Panc1 (cell line): Measurements from ENCODE around the gene BCAS3. TPM values are rescaled to one million over a fixed set of nuclear protein-coding genes. Genes with fewer than 3 reads are reported as not detected.
A peak's percentile ranks its signal among the peaks of the same experiment; 100 is the strongest.

ENCODE experiments used
- ATAC-seq: fragments of 200-7000 bp; cut with Tn5 transposase; 2 replicates; pipeline ENCODE4 v1.9.1; 2020; ENCODE audit warnings: mild to moderate bottlenecking, moderate library complexity
- BruUV-seq: library from RNA; stranded (reverse); fragments of 400-500 nt; replicated peaks from 2 replicates; lab custom pipeline; 2021; lab: Mats Ljungman, UMichigan
- CTCF ChIA-PET: fragments of 300-600 bp; sonication (Branson Sonifier 250); formaldehyde crosslinking; loops from one replicate; lab custom pipeline; 2022; ENCODE audit warnings: antibody characterized with exemption; lab: Charles Lee
- POLR2A ChIA-PET: fragments of 300-600 bp; sonication (Branson Sonifier 250); formaldehyde crosslinking; loops from one replicate; lab custom pipeline; 2022; ENCODE audit warnings: antibody characterized with exemption; lab: Charles Lee
- DNase-seq: peaks from one replicate; pipeline ENCODE4 v3.0.0-alpha.2; 2010; ENCODE audit warnings: low read depth, low spot score
- H3K27ac ChIP-seq: 2 replicates; pipeline ENCODE4 v1.5.1; 2011; ENCODE audit warnings: mild to moderate bottlenecking, low read length, inconsistent platforms
- H3K27me3 ChIP-seq: fragments of 200-500 bp; sonication (Bioruptor generic); 2 replicates; pipeline ENCODE4 v1.6.0; 2014; ENCODE audit warnings: low read length, inconsistent platforms; ENCODE audit not compliant: control insufficient read depth, insufficient read depth
- H3K36me3 ChIP-seq: fragments of 200-500 bp; sonication (Bioruptor generic); 2 replicates; pipeline ENCODE4 v1.5.1; 2014; ENCODE audit warnings: inconsistent platforms, mild to moderate bottlenecking, low read length, moderate library complexity; ENCODE audit not compliant: control insufficient read depth, insufficient read depth
- H3K4me1 ChIP-seq: 2 replicates; pipeline ENCODE4 v1.5.1; 2011; ENCODE audit warnings: inconsistent platforms, mild to moderate bottlenecking, low read length, moderate library complexity; ENCODE audit not compliant: control insufficient read depth, insufficient read depth
- H3K4me3 ChIP-seq, 2 experiments: 2 replicates each; pipeline ENCODE4 v1.5.1; 2011 to 2012; ENCODE audit warnings: low read depth in 2 of 2, low read length in 2 of 2, mild to moderate bottlenecking in 2 of 2, inconsistent platforms in 1 of 2, moderate library complexity in 1 of 2
- H3K9me3 ChIP-seq: fragments of 200-500 bp; sonication (Bioruptor generic); 2 replicates; pipeline ENCODE4 v1.5.1; 2014; ENCODE audit warnings: low read depth, mild to moderate bottlenecking, inconsistent platforms, low read length, moderate library complexity; ENCODE audit not compliant: control insufficient read depth, insufficient read depth
- POLR2AphosphoS5 ChIP-seq: IDR thresholded peaks from 2 replicates; pipeline ENCODE4 v1.6.1; 2012; ENCODE audit warnings: mild to moderate bottlenecking, low read depth, low read length, moderate library complexity
- SIN3A ChIP-seq: IDR thresholded peaks from 2 replicates; pipeline ENCODE4 v1.6.1; 2012; ENCODE audit warnings: low read depth, mild to moderate bottlenecking, low read length, moderate library complexity, borderline replicate concordance; ENCODE audit not compliant: insufficient read depth
- TCF7L2 ChIP-seq: IDR thresholded peaks from 2 replicates; pipeline ENCODE4 v1.6.1; 2011; ENCODE audit warnings: mild to moderate bottlenecking, low read depth, low read length, inconsistent platforms
- in situ Hi-C: cut with HindIII; loops from 2 replicates; pipeline ENCODE4 v1.10.0; 2016; ENCODE audit warnings: low sequenced_read_pairs, low pct_unique_long_range_greater_than_20kb
- intact Hi-C: fragments of 100-400 bp; cut with micrococcal nuclease; formaldehyde crosslinking; loops from one replicate; pipeline ENCODE4 v1.10.0; 2022; ENCODE audit not compliant: unreplicated experiment
- total RNA-seq: library from RNA; stranded (reverse); gene quantifications from one replicate; pipeline ENCODE4 v1.2.1, GENCODE V29; 2021; ENCODE audit not compliant: unreplicated experiment
- TF ChIP-seq, protein P1 (sequence below), 2 experiments: IDR thresholded peaks; 2 replicates each; pipeline ENCODE4 v1.6.1; 2011 to 2012; ENCODE audit warnings: low read depth in 2 of 2, control low read depth in 1 of 2, low read length in 1 of 2, mild to moderate bottlenecking in 1 of 2, moderate library complexity in 1 of 2; ENCODE audit not compliant: insufficient read depth in 1 of 2
- TF ChIP-seq, protein P2 (sequence below): fragments of 450-650 bp; IDR thresholded peaks from 2 replicates; pipeline ENCODE4 v1.5.1; 2017; ENCODE audit warnings: mild to moderate bottlenecking

The BCAS3 gene
- total RNA-seq, 1 experiment from 2014 or later: 9.3 TPM

DNA sequence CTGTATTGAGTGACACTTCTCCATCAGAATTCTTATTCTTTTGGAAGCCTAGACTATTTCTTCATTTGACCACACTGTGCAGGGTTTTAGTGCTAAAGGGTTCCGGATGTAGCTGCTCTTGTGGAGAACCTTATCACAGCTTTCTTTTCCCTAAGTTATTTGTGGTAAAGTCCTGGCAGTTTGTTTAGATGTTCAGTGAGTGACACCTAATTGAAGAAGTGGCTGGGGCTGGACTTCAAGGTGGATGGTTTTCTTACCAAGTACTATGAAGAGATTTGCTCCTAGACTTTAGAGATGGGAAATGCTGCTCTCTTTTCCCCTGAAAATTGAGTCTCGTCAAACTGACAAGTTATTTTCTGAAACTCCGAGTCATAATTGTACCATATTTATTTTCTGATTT is 578.0 kb downstream of the BCAS3 start:
- Histone ChIP-seq H3K4me3 (no peak overlapping the region), H3K4me1 (no peaks in the 10 kb centered on the region), H3K27me3 (no peaks in the 10 kb centered on the region), H3K27ac (peak overlapping the region; percentile 17; the same call in 1 of the 2 replicates), H3K36me3 (no peaks in the 10 kb centered on the region), H3K9me3 (no peaks in the 10 kb centered on the region)
- ATAC-seq: no peak
- intact Hi-C loops (no loop called here), in situ Hi-C loops (no loop called here)
- BruUV-seq: no TSS peak
- TF ChIP-seq, protein P1, sequence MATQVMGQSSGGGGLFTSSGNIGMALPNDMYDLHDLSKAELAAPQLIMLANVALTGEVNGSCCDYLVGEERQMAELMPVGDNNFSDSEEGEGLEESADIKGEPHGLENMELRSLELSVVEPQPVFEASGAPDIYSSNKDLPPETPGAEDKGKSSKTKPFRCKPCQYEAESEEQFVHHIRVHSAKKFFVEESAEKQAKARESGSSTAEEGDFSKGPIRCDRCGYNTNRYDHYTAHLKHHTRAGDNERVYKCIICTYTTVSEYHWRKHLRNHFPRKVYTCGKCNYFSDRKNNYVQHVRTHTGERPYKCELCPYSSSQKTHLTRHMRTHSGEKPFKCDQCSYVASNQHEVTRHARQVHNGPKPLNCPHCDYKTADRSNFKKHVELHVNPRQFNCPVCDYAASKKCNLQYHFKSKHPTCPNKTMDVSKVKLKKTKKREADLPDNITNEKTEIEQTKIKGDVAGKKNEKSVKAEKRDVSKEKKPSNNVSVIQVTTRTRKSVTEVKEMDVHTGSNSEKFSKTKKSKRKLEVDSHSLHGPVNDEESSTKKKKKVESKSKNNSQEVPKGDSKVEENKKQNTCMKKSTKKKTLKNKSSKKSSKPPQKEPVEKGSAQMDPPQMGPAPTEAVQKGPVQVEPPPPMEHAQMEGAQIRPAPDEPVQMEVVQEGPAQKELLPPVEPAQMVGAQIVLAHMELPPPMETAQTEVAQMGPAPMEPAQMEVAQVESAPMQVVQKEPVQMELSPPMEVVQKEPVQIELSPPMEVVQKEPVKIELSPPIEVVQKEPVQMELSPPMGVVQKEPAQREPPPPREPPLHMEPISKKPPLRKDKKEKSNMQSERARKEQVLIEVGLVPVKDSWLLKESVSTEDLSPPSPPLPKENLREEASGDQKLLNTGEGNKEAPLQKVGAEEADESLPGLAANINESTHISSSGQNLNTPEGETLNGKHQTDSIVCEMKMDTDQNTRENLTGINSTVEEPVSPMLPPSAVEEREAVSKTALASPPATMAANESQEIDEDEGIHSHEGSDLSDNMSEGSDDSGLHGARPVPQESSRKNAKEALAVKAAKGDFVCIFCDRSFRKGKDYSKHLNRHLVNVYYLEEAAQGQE (IDR thresholded peaks at IDR 0.05; ENCODE audit: insufficient read depth in 1 of 2, low read depth in 2 of 2, low read length in 1 of 2): no peak
- TF ChIP-seq SIN3A (no peak), POLR2AphosphoS5 (no peak), TCF7L2 (no peak)
- TF ChIP-seq, protein P2, sequence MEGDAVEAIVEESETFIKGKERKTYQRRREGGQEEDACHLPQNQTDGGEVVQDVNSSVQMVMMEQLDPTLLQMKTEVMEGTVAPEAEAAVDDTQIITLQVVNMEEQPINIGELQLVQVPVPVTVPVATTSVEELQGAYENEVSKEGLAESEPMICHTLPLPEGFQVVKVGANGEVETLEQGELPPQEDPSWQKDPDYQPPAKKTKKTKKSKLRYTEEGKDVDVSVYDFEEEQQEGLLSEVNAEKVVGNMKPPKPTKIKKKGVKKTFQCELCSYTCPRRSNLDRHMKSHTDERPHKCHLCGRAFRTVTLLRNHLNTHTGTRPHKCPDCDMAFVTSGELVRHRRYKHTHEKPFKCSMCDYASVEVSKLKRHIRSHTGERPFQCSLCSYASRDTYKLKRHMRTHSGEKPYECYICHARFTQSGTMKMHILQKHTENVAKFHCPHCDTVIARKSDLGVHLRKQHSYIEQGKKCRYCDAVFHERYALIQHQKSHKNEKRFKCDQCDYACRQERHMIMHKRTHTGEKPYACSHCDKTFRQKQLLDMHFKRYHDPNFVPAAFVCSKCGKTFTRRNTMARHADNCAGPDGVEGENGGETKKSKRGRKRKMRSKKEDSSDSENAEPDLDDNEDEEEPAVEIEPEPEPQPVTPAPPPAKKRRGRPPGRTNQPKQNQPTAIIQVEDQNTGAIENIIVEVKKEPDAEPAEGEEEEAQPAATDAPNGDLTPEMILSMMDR: no peak
- ChIA-PET POLR2A (no interaction called here), CTCF (no interaction called here)
- no peak for DNase-seq

DNA sequence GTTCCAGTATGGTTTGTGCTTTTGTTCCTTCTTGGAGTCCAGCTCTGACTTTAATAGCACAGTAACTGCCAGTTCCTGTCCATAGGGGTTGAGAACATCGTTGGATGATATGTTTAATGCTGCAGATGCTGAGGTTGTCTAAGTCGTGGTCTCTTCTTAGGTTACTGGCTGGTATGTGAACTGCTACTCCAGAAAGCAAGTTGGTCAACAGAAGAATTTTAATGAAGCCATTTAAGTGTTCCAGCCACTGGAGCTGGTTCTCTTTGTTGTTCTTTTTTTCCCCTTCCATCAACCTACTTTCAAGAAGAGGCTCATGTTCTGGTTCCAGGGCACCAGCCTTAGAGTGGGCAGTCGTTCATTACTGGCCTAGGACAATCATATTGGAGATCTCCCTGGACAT is 581.7 kb downstream of the BCAS3 start:
- Histone ChIP-seq H3K36me3 (no peaks in the 10 kb centered on the region), H3K27ac (peak overlapping the region; percentile 54; the same call in 1 of the 2 replicates), H3K9me3 (no peaks in the 10 kb centered on the region), H3K27me3 (no peaks in the 10 kb centered on the region), H3K4me3 (no peak overlapping the region), H3K4me1 (no peaks in the 10 kb centered on the region)
- intact Hi-C loops (no loop called here), in situ Hi-C loops (no loop called here)
- no TSS peak for BruUV-seq
- no peak for DNase-seq
- TF ChIP-seq, protein P2: no peak
- no peak for TF ChIP-seq TCF7L2
- TF ChIP-seq SIN3A: no peak
- no peak for TF ChIP-seq POLR2AphosphoS5
- TF ChIP-seq, protein P1 (IDR thresholded peaks at IDR 0.05; ENCODE audit: insufficient read depth in 1 of 2, low read depth in 2 of 2, low read length in 1 of 2): no peak
- ATAC-seq: no peak
- ChIA-PET POLR2A (interaction anchor here (0.6 kb wide), 3 partner anchors 13 to 26 kb away, joined by 3 to 11 read pairs (median 5); no protein-coding TSS in a partner anchor), CTCF (no interaction called here)
